ENCODE results near the gene KRT222.

Gene KRT222

GRCh38 chr17:40612599-40613244, 52.3 kb downstream of the KRT222 start:
- FAIRE-seq: no peak
- DNase-seq (ENCODE audit: insufficient read length, low spot score): no peak
- TF ChIP-seq CTCF (IDR thresholded peaks at IDR 0.05; ENCODE audit: insufficient read depth, missing control alignments): no peak

- TF ChIP-seq CTCF (IDR thresholded peaks at IDR 0.05; ENCODE audit: insufficient read depth, missing control alignments): no peak
- DNase-seq (ENCODE audit: insufficient read length, low spot score) (no peak), FAIRE-seq (no peak)
Measured at GRCh38 chr17:40611840-40612474, 53.0 kb downstream of the KRT222 start.

- no peak for TF ChIP-seq CTCF (IDR thresholded peaks at IDR 0.05; ENCODE audit: insufficient read depth, missing control alignments)
- DNase-seq (ENCODE audit: insufficient read length, low spot score): no peak
- no peak for FAIRE-seq
Measured at GRCh38 chr17:40610359-40610758, 54.6 kb downstream of the KRT222 start.

- DNase-seq (ENCODE audit: insufficient read length, low spot score) (no peak), FAIRE-seq (no peak)
- TF ChIP-seq CTCF (IDR thresholded peaks at IDR 0.05; ENCODE audit: insufficient read depth, missing control alignments): no peak
Measured at GRCh38 chr17:40608061-40608581, 56.9 kb downstream of the KRT222 start.

- FAIRE-seq (no peak), DNase-seq (ENCODE audit: insufficient read length, low spot score) (no peak)
- no peak for TF ChIP-seq CTCF (IDR thresholded peaks at IDR 0.05; ENCODE audit: insufficient read depth, missing control alignments)
Measured at GRCh38 chr17:40607641-40608040, 57.3 kb downstream of the KRT222 start.

- FAIRE-seq: no peak
- TF ChIP-seq CTCF (IDR thresholded peaks at IDR 0.05; ENCODE audit: insufficient read depth, missing control alignments): no peak
Measured at GRCh38 chr17:40606548-40607353, 58.2 kb downstream of the KRT222 start.

More at GRCh38 chr17:40606548-40607353, 58.2 kb downstream of the KRT222 start:
- DNase-seq (ENCODE audit: insufficient read length, low spot score): no peak

All from D721Med (cell line).